Stimulated activated CD8-positive, alpha-beta memory T cell treated with anti-CD3 and anti-CD28 coated beads, Interleukin-2, amount 100 ng/mL, for 48 hours (primary cell): ENCODE data around the gene PYGB.
"Not testable (repeated sequence)": the region's sequence is repeated elsewhere in the genome, so short reads cannot be mapped to it uniquely, and the experiment has no call there.

ENCODE experiments used
- DNase-seq, 2 donors: peaks; one replicate each; pipeline ENCODE4 v3.0.0-alpha.2; 2020; ENCODE audit warnings: low read depth in 2 of 2

Gene PYGB

GRCh38 chr20:25249198-25249931, 1.5 kb downstream of the PYGB start:
- DNase-seq = no peak

GRCh38 chr20:25250508-25250907, 2.6 kb downstream of the PYGB start:
- no peak for DNase-seq

- DNase-seq = no peak
Observed at GRCh38 chr20:25251019-25251418, 3.1 kb downstream of the PYGB start.

GRCh38 chr20:25251558-25251957, 3.7 kb downstream of the PYGB start:
- no peak for DNase-seq

- no peak for DNase-seq
Observed at GRCh38 chr20:25252230-25252651, 4.4 kb downstream of the PYGB start.

- no peak for DNase-seq
Observed at GRCh38 chr20:25252686-25253421, 5.0 kb downstream of the PYGB start.

GRCh38 chr20:25253606-25254275, 5.9 kb downstream of the PYGB start:
- DNase-seq = no peak

GRCh38 chr20:25254571-25254970, 6.7 kb downstream of the PYGB start:
- DNase-seq = no peak

- DNase-seq = no peak
Observed at GRCh38 chr20:25254986-25255680, 7.2 kb downstream of the PYGB start.

GRCh38 chr20:25256226-25256859, 8.5 kb downstream of the PYGB start:
- no peak for DNase-seq

GRCh38 chr20:25257130-25257529, 9.2 kb downstream of the PYGB start:
- DNase-seq = no peak

- no peak for DNase-seq
Observed at GRCh38 chr20:25257756-25258475, 10.0 kb downstream of the PYGB start.

GRCh38 chr20:25258476-25258805, 10.6 kb downstream of the PYGB start:
- no peak for DNase-seq

- no peak for DNase-seq
Observed at GRCh38 chr20:25258828-25259227, 10.9 kb downstream of the PYGB start.

- DNase-seq = no peak
Observed at GRCh38 chr20:25259358-25259757, 11.5 kb downstream of the PYGB start.

- DNase-seq = no peak
Observed at GRCh38 chr20:25259788-25260254, 11.9 kb downstream of the PYGB start.

- not testable (repeated sequence) for DNase-seq
Observed at GRCh38 chr20:25260770-25261437, 13.0 kb downstream of the PYGB start.

- DNase-seq = no peak
Observed at GRCh38 chr20:25269057-25269832, 21.4 kb downstream of the PYGB start.

GRCh38 chr20:25269833-25270170, 21.9 kb downstream of the PYGB start:
- no peak for DNase-seq

GRCh38 chr20:25270829-25271251, 23.0 kb downstream of the PYGB start:
- no peak for DNase-seq
